ENCODE results near the gene RPS8. TPM values are rescaled to one million over a fixed set of nuclear protein-coding genes. Genes with fewer than 3 reads are reported as not detected.
A peak's percentile ranks its signal among the peaks of the same experiment; 100 is the strongest.
"Not testable (repeated sequence)": the region's sequence is repeated elsewhere in the genome, so short reads cannot be mapped to it uniquely, and the experiment has no call there.

RPS8 gene
- total RNA-seq, 2 experiments from 2014 or later: 3,394 to 3,436 TPM

DNA sequence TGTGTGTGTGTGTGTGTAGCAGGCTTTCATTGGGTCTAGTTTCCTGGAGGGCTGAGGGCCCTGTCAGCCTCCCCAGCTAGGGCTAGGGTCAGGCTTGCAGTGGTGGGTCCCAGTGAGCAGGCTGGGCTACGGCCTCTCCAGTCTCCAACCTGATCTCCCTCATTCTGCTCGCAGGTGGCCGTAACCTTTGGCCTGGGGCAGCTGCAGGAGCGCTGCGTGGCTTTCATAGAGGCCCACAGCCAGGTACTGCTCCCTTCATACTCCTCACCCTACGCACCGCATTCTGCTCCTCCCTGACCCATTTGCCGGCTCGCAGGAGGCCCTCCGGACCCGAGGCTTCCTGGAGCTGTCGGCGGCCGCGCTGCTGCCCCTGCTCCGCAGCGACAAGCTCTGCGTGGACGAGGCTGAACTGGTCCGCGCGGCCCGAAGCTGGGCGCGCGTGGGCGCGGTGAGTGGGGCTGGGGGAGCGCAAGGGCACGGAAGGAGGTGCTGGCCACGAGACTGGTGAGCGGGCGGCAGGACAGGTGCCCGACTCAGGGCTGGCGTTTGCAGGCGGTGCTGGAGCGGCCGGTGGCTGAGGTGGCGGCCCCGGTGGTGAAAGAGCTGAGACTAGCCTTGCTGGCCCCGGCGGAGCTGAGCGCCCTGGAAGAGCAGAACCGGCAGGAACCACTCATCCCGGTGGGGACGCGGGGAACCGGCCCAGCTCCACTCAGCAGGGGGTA lies 37.6 kb downstream of the RPS8 start:
- H3K27ac Mint-ChIP-seq: peak overlapping the region; percentile 99
- H3K4me1 ChIP-seq (ENCODE audit: insufficient read depth, low read length): peaks cover 68% of the 10 kb centered on the region
- intact Hi-C loops (cut with DNase I, micrococcal nuclease): no loop called here
- POLR2A ChIA-PET: interaction anchor here (0.5 to 8.7 kb wide), 20 partner anchors 9 to 873 kb away, joined by 3 to 425 read pairs (median 4); partner anchors contain the start of genes BEST4, GPBP1L1, MUTYH and PLK3
- CTCF ChIA-PET: interaction anchor here (1.0 to 1.8 kb wide), 2 partner anchors 13 to 82 kb away, joined by 3 to 9 read pairs; partner anchors contain the start of genes PLK3 and RNU5D-1
- no peaks in the 10 kb centered on the region for H3K27me3 ChIP-seq (ENCODE audit: control insufficient read depth in 1 of 2, insufficient read depth in 2 of 2, low read length in 2 of 2)
- TF ChIP-seq, protein P1, sequence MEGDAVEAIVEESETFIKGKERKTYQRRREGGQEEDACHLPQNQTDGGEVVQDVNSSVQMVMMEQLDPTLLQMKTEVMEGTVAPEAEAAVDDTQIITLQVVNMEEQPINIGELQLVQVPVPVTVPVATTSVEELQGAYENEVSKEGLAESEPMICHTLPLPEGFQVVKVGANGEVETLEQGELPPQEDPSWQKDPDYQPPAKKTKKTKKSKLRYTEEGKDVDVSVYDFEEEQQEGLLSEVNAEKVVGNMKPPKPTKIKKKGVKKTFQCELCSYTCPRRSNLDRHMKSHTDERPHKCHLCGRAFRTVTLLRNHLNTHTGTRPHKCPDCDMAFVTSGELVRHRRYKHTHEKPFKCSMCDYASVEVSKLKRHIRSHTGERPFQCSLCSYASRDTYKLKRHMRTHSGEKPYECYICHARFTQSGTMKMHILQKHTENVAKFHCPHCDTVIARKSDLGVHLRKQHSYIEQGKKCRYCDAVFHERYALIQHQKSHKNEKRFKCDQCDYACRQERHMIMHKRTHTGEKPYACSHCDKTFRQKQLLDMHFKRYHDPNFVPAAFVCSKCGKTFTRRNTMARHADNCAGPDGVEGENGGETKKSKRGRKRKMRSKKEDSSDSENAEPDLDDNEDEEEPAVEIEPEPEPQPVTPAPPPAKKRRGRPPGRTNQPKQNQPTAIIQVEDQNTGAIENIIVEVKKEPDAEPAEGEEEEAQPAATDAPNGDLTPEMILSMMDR (IDR thresholded peaks at IDR 0.05): no peak
- peaks cover 18% of the 10 kb centered on the region for H3K36me3 Mint-ChIP-seq (ENCODE audit: low read depth)
- H3K4me3 Mint-ChIP-seq: peak overlapping the region; percentile 83
- DNase-seq: peak in 2 of 14 experiments; percentile 16 to 50
- H3K4me1 Mint-ChIP-seq (ENCODE audit: low read depth): peaks cover 70% of the 10 kb centered on the region
- peak overlapping the region; percentile 57 for H3K4me3 ChIP-seq (ENCODE audit: low read length)
- peak overlapping the region; percentile 55 to 74 for H3K27ac ChIP-seq (ENCODE audit: low read depth in 1 of 2, low read length in 2 of 2)
- no peaks in the 10 kb centered on the region for H3K9me3 Mint-ChIP-seq
- H3K36me3 ChIP-seq (ENCODE audit: insufficient read depth, low read length): no peaks in the 10 kb centered on the region
- no peaks in the 10 kb centered on the region for H3K9me3 ChIP-seq (ENCODE audit: control insufficient read depth in 1 of 2, insufficient read depth in 1 of 2, low read length in 2 of 2)
- ATAC-seq (ENCODE audit: poor library complexity): no peak
- H3K27me3 Mint-ChIP-seq: peaks cover 4% of the 10 kb centered on the region

DNA sequence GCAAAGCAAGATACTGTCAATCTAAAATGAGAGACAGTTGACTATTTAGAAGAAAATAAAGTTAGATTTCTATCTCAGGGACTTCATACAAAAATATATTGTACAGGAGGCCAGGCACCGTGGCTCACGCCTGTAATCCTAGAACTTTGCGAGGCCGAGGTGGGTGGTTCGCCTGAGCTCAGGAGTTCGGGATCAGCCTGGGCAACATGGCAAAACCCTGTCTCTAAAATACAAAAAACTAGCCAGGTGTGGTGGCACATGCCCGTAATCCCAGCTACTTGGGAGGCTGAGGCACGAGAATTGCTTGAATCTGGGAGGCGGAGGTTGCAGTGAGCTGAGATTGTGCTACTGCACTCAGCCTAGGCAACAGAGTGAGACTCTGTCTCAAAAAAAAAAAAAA lies 40.6 kb downstream of the RPS8 start:
- H3K27ac Mint-ChIP-seq: peak overlapping the region; percentile 99
- intact Hi-C loops (cut with DNase I, micrococcal nuclease): not testable (repeated sequence)

DNA sequence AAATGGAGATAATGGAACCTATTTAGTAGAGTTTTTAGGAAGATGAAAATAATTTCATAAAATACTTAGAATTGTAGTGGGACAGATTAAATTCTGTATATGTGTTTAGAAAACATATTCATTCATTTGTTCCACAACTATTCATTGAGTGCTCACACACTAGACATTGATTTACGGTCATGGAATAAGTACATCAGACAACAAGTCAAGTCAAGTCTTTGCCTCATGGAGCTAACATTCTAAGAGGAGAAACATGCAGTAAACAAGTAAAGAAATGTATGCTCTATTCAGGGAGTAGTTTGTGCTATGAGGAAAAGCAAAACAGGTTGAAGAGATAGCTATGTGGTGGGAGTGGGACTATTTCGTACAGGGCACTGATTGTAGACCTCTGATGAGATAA lies 42.0 kb downstream of the RPS8 start:
- Mint-ChIP-seq H3K27me3 (no peaks in the 10 kb centered on the region), H3K4me1 (ENCODE audit: low read depth) (peaks cover 56% of the 10 kb centered on the region), H3K36me3 (ENCODE audit: low read depth) (peaks cover 5% of the 10 kb centered on the region), H3K9me3 (no peaks in the 10 kb centered on the region), H3K4me3 (peak overlapping the region; percentile 78), H3K27ac (peak overlapping the region; percentile 100)
- intact Hi-C loops (cut with DNase I, micrococcal nuclease): no loop called here
- POLR2A ChIA-PET: interaction anchor here (1.0 to 12.2 kb wide), 5 partner anchors 13 to 194 kb away, joined by 3 to 599 read pairs (median 28); partner anchors contain the start of genes BTBD19, DYNLT4, HECTD3 and PLK3
- ATAC-seq (ENCODE audit: poor library complexity): no peak
- Histone ChIP-seq H3K9me3 (ENCODE audit: control insufficient read depth in 1 of 2, insufficient read depth in 1 of 2, low read length in 2 of 2) (no peaks in the 10 kb centered on the region), H3K4me1 (ENCODE audit: insufficient read depth, low read length) (peaks cover 53% of the 10 kb centered on the region), H3K4me3 (ENCODE audit: low read length) (no peak overlapping the region), H3K36me3 (ENCODE audit: insufficient read depth, low read length) (no peaks in the 10 kb centered on the region), H3K27ac (ENCODE audit: low read depth in 1 of 2, low read length in 2 of 2) (no peak overlapping the region), H3K27me3 (ENCODE audit: control insufficient read depth in 1 of 2, insufficient read depth in 2 of 2, low read length in 2 of 2) (no peaks in the 10 kb centered on the region)
- CTCF ChIA-PET: interaction anchor here (0.8 to 6.7 kb wide), 3 partner anchors 9 to 24 kb away, joined by 3 to 57 read pairs (median 49); partner anchors contain the start of genes BTBD19, DYNLT4 and PLK3
- DNase-seq: no peak
- TF ChIP-seq, protein P1 (IDR thresholded peaks at IDR 0.05): no peak

More for the DNA sequence above, 40.6 kb downstream of the RPS8 start:
- H3K27ac ChIP-seq (ENCODE audit: low read depth in 1 of 2, low read length in 2 of 2); H3K36me3 Mint-ChIP-seq (ENCODE audit: low read depth); DNase-seq; H3K9me3 Mint-ChIP-seq; H3K4me3 ChIP-seq (ENCODE audit: low read length); H3K27me3 ChIP-seq (ENCODE audit: control insufficient read depth in 1 of 2, insufficient read depth in 2 of 2, low read length in 2 of 2); CTCF ChIA-PET; H3K9me3 ChIP-seq (ENCODE audit: control insufficient read depth in 1 of 2, insufficient read depth in 1 of 2, low read length in 2 of 2); ATAC-seq (ENCODE audit: poor library complexity); H3K36me3 ChIP-seq (ENCODE audit: insufficient read depth, low read length); H3K27me3 Mint-ChIP-seq: not testable (repeated sequence)
- H3K4me1 ChIP-seq (ENCODE audit: insufficient read depth, low read length): peaks cover 61% of the 10 kb centered on the region
- POLR2A ChIA-PET: interaction anchor here (1.0 to 8.7 kb wide), 2 partner anchors 8 to 15 kb away, joined by 3 to 425 read pairs; partner anchors contain the start of gene PLK3
- H3K4me1 Mint-ChIP-seq (ENCODE audit: low read depth): peaks cover 64% of the 10 kb centered on the region
- peak overlapping the region; percentile 81 for H3K4me3 Mint-ChIP-seq

All from CD4-positive, alpha-beta T cell (primary cell).